Prostate gland (tissue), 2 donors: Measurements from ENCODE around the gene LST1. TPM values are rescaled to one million over a fixed set of nuclear protein-coding genes. Genes with fewer than 3 reads are reported as not detected.
"Not testable (repeated sequence)": the region's sequence is repeated elsewhere in the genome, so short reads cannot be mapped to it uniquely, and the experiment has no call there.

Source experiments
- DNase-seq: peaks from one replicate; pipeline ENCODE4 v3.0.0-alpha.2; 2019; ENCODE audit warnings: low spot score
- H3K27ac ChIP-seq, 2 donors: fragments of 200-600 bp; sonication (generic); 2 replicates each; pipeline ENCODE4 v1.5.1; 2017 to 2019
- H3K27me3 ChIP-seq: fragments of 200-600 bp; sonication (generic); replicated peaks from 2 replicates; pipeline ENCODE4 v1.5.1; 2019; ENCODE audit not compliant: insufficient read depth
- H3K36me3 ChIP-seq, 2 donors: fragments of 200-600 bp; sonication (generic); 1 replicate in 1 of 2; 2 replicates in 1 of 2; pipeline versions ENCODE4 v1.5.1 to v1.8.1; 2017 to 2019
- H3K4me1 ChIP-seq: fragments of 200-600 bp; sonication (generic); replicated peaks from 2 replicates; pipeline ENCODE4 v1.5.1; 2019
- H3K4me3 ChIP-seq, 2 donors: fragments of 200-600 bp; sonication (generic); 2 replicates each; pipeline ENCODE4 v1.5.1; 2017 to 2019
- H3K9me3 ChIP-seq: fragments of 200-600 bp; sonication (generic); 2 replicates; pipeline ENCODE4 v1.5.1; 2017
- CTCF ChIP-seq, 4 experiments: fragments of 200-600 bp in 2 of 4; fragments of 450-650 bp in 2 of 4; sonication (generic) in 2 of 4; IDR thresholded peaks; 1 replicate in 3 of 4; 2 replicates in 1 of 4; pipeline ENCODE4 v1.5.1; 2016 to 2019; ENCODE audit warnings: antibody characterized with exemption in 4 of 4, mild to moderate bottlenecking in 2 of 4, moderate library complexity in 2 of 4
- POLR2A ChIP-seq: fragments of 450-650 bp; IDR thresholded peaks from one replicate; pipeline ENCODE4 v1.6.1; 2016; ENCODE audit warnings: antibody characterized with exemption, mild to moderate bottlenecking
- POLR2AphosphoS5 ChIP-seq: sonication (generic); formaldehyde crosslinking; IDR thresholded peaks from one replicate; pipeline ENCODE4 v1.6.1; 2017; ENCODE audit warnings: antibody characterized with exemption
- WGBS: methylation state at CpG from one replicate; pipeline ENCODE4 v1.1.5; 2018; 5-methylcytosine and 5-hydroxymethylcytosine counted together
- intact Hi-C: fragments of 100-400 bp; cut with DNase I; formaldehyde crosslinking; loops from one replicate; pipeline ENCODE4 v1.14.2; 2022
- total RNA-seq, 2 donors: library from RNA; depleted of rRNA; stranded (reverse); fragments of >200 nt; gene quantifications; one replicate each; pipeline ENCODE4 v1.1.0, GENCODE V29; 2016

Gene LST1
- total RNA-seq, 2 donors from 2014 or later, result 3.1 TPM; not detected in 1

- H3K27me3 ChIP-seq, result no peaks in the 10 kb centered on the region
- no peak overlapping the region for H3K27ac ChIP-seq
- no peaks in the 10 kb centered on the region for H3K4me1 ChIP-seq
- intact Hi-C loops, result no loop called here
- no peak for DNase-seq
- WGBS, result 77% methylated on average over 2 of the region's 2 CpGs
- H3K36me3 ChIP-seq, result no peaks in the 10 kb centered on the region
- no peak overlapping the region for H3K4me3 ChIP-seq
- TF ChIP-seq POLR2AphosphoS5 (no peak), POLR2A (no peak)
- H3K9me3 ChIP-seq, result no peaks in the 10 kb centered on the region
Measured at GRCh38 chr6:31585491-31585890, 586 bp upstream of the LST1 start.

- Histone ChIP-seq H3K9me3 (no peaks in the 10 kb centered on the region), H3K4me3 (no peak overlapping the region), H3K36me3 (no peaks in the 10 kb centered on the region), H3K4me1 (no peaks in the 10 kb centered on the region), H3K27ac (no peak overlapping the region), H3K27me3 (no peaks in the 10 kb centered on the region)
- no peak for TF ChIP-seq CTCF (IDR thresholded peaks at IDR 0.05)
- no peak for TF ChIP-seq POLR2A
- no peak for TF ChIP-seq POLR2AphosphoS5
- WGBS, result 60% methylated on average over 9 of the region's 9 CpGs
- intact Hi-C loops, result no loop called here
- DNase-seq, result no peak
Measured at GRCh38 chr6:31586599-31587281, 663 bp downstream of the LST1 start.

- Histone ChIP-seq H3K27ac (no peak overlapping the region), H3K9me3 (no peaks in the 10 kb centered on the region), H3K4me3 (no peak overlapping the region), H3K4me1 (no peaks in the 10 kb centered on the region), H3K36me3 (no peaks in the 10 kb centered on the region), H3K27me3 (no peaks in the 10 kb centered on the region)
- TF ChIP-seq POLR2AphosphoS5 (no peak), CTCF (IDR thresholded peaks at IDR 0.05) (no peak), POLR2A (no peak)
- WGBS, result 63% methylated on average over 12 of the region's 12 CpGs
- intact Hi-C loops, result no loop called here
- no peak for DNase-seq
Measured at GRCh38 chr6:31587791-31588777, 2.0 kb downstream of the LST1 start.

- TF ChIP-seq POLR2AphosphoS5, result no peak
- TF ChIP-seq POLR2A, result no peak
- no peak for TF ChIP-seq CTCF (IDR thresholded peaks at IDR 0.05)
- WGBS, result 48% methylated on average over 9 of the region's 9 CpGs
- Histone ChIP-seq H3K36me3 (no peaks in the 10 kb centered on the region), H3K27me3 (no peaks in the 10 kb centered on the region), H3K27ac (no peak overlapping the region), H3K4me3 (no peak overlapping the region), H3K4me1 (no peaks in the 10 kb centered on the region), H3K9me3 (no peaks in the 10 kb centered on the region)
- DNase-seq, result no peak
- intact Hi-C loops, result no loop called here
Measured at GRCh38 chr6:31588871-31589650, 3.0 kb downstream of the LST1 start.

- intact Hi-C loops, H3K36me3 ChIP-seq, H3K9me3 ChIP-seq, H3K4me3 ChIP-seq, DNase-seq, H3K27me3 ChIP-seq, H3K27ac ChIP-seq, H3K4me1 ChIP-seq: not testable (repeated sequence)
- 87% methylated on average over 5 of the region's 5 CpGs for WGBS
Measured at GRCh38 chr6:31590691-31591090, 4.6 kb downstream of the LST1 start.
